ENCODE results near the gene RHOA. TPM values are rescaled to one million over a fixed set of nuclear protein-coding genes. Genes with fewer than 3 reads are reported as not detected.
"Not testable (repeated sequence)": the region's sequence is repeated elsewhere in the genome, so short reads cannot be mapped to it uniquely, and the experiment has no call there.

The RHOA gene
- total RNA-seq, 1 experiment from 2014 or later: 348 TPM

- H3K4me1 ChIP-seq: peaks cover 24% of the 10 kb centered on the region
- POLR2A ChIA-PET: interaction anchor here (1.3 kb wide), 1 partner anchor 14 kb away, joined by 5 read pairs; the partner anchor contains the start of genes RHOA and TCTA
- H3K9me3 Mint-ChIP-seq (ENCODE audit: unreplicated experiment): no peaks in the 10 kb centered on the region
- CTCF ChIA-PET: no interaction called here
- TF ChIP-seq, protein P1, sequence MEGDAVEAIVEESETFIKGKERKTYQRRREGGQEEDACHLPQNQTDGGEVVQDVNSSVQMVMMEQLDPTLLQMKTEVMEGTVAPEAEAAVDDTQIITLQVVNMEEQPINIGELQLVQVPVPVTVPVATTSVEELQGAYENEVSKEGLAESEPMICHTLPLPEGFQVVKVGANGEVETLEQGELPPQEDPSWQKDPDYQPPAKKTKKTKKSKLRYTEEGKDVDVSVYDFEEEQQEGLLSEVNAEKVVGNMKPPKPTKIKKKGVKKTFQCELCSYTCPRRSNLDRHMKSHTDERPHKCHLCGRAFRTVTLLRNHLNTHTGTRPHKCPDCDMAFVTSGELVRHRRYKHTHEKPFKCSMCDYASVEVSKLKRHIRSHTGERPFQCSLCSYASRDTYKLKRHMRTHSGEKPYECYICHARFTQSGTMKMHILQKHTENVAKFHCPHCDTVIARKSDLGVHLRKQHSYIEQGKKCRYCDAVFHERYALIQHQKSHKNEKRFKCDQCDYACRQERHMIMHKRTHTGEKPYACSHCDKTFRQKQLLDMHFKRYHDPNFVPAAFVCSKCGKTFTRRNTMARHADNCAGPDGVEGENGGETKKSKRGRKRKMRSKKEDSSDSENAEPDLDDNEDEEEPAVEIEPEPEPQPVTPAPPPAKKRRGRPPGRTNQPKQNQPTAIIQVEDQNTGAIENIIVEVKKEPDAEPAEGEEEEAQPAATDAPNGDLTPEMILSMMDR (IDR thresholded peaks at IDR 0.05; ENCODE audit: insufficient read depth in 1 of 2, low read depth in 1 of 2, low read length in 1 of 2, severe bottlenecking in 1 of 2, unreplicated experiment in 1 of 2): no peak
- no peaks in the 10 kb centered on the region for H3K9me3 ChIP-seq
- H3K27me3 ChIP-seq (replicated peaks; ENCODE audit: control insufficient read depth, insufficient read depth, low read length): no peaks in the 10 kb centered on the region
- no peak overlapping the region for H3K4me3 ChIP-seq (ENCODE audit: low read depth, low read length)
- no peaks in the 10 kb centered on the region for H3K27me3 Mint-ChIP-seq (ENCODE audit: insufficient read depth, unreplicated experiment)
- peak in 1 of 2 experiments; percentile 37 for DNase-seq
- H3K27ac Mint-ChIP-seq (ENCODE audit: unreplicated experiment): peak overlapping the region; percentile 4
- BruUV-seq (replicated peaks): no TSS peak
- H3K4me1 Mint-ChIP-seq (ENCODE audit: low read depth, unreplicated experiment): peaks cover 23% of the 10 kb centered on the region
- peak overlapping the region; percentile 13 for H3K4me3 Mint-ChIP-seq (ENCODE audit: unreplicated experiment)
- H3K36me3 Mint-ChIP-seq (ENCODE audit: insufficient read depth, unreplicated experiment): peaks cover 73% of the 10 kb centered on the region
- intact Hi-C loops (cut with micrococcal nuclease; ENCODE audit: unreplicated experiment): no loop called here
- peaks cover 1% of the 10 kb centered on the region for H3K36me3 ChIP-seq (ENCODE audit: control insufficient read depth, insufficient read depth, low read length)
These were observed 14.3 kb downstream of the RHOA start for GRCh38 chr3:49397470-49397869.

DNA sequence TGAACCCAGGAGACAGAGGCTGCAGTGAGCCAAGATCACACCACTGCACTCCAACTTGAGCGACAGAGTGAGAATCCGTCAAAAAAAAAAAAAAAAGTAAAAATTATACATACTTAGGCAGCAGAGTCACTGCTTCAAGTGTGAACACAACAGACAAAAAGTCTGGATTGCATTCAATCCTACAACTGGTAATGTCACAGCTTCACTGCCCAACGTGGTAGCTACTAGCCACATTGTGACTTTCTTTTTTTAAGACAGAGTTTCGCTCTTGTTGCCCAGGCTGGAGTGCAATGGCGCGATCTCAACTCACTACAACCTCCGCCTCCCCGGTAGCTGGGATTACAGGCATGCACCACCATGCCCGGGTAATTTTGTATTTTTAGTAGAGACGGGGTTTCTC is 20.5 kb downstream of the RHOA start:
- peaks cover 46% of the 10 kb centered on the region for H3K36me3 Mint-ChIP-seq (ENCODE audit: insufficient read depth, unreplicated experiment)
- H3K27me3 ChIP-seq (replicated peaks; ENCODE audit: control insufficient read depth, insufficient read depth, low read length); H3K4me1 Mint-ChIP-seq (ENCODE audit: low read depth, unreplicated experiment); H3K9me3 ChIP-seq; DNase-seq; H3K27ac Mint-ChIP-seq (ENCODE audit: unreplicated experiment); intact Hi-C loops (cut with micrococcal nuclease; ENCODE audit: unreplicated experiment); H3K4me3 ChIP-seq (ENCODE audit: low read depth, low read length); POLR2A ChIA-PET; H3K9me3 Mint-ChIP-seq (ENCODE audit: unreplicated experiment); H3K4me3 Mint-ChIP-seq (ENCODE audit: unreplicated experiment); CTCF ChIA-PET; H3K36me3 ChIP-seq (ENCODE audit: control insufficient read depth, insufficient read depth, low read length); BruUV-seq (replicated peaks); H3K27me3 Mint-ChIP-seq (ENCODE audit: insufficient read depth, unreplicated experiment): not testable (repeated sequence)
- peaks cover 15% of the 10 kb centered on the region for H3K4me1 ChIP-seq

- ChIA-PET POLR2A (interaction anchor here (0.8 kb wide), 1 partner anchor 24 kb away, joined by 4 read pairs; no protein-coding TSS in a partner anchor), CTCF (no interaction called here)
- Mint-ChIP-seq H3K9me3 (ENCODE audit: unreplicated experiment) (no peaks in the 10 kb centered on the region), H3K36me3 (ENCODE audit: insufficient read depth, unreplicated experiment) (peaks cover 30% of the 10 kb centered on the region), H3K27me3 (ENCODE audit: insufficient read depth, unreplicated experiment) (no peaks in the 10 kb centered on the region), H3K4me1 (ENCODE audit: low read depth, unreplicated experiment) (peaks cover 2% of the 10 kb centered on the region), H3K27ac (ENCODE audit: unreplicated experiment) (no peak overlapping the region), H3K4me3 (ENCODE audit: unreplicated experiment) (no peak overlapping the region)
- Histone ChIP-seq H3K27me3 (replicated peaks; ENCODE audit: control insufficient read depth, insufficient read depth, low read length) (no peaks in the 10 kb centered on the region), H3K9me3 (no peaks in the 10 kb centered on the region), H3K4me3 (ENCODE audit: low read depth, low read length) (no peak overlapping the region), H3K36me3 (ENCODE audit: control insufficient read depth, insufficient read depth, low read length) (no peaks in the 10 kb centered on the region), H3K4me1 (peaks cover 3% of the 10 kb centered on the region)
- intact Hi-C loops (cut with micrococcal nuclease; ENCODE audit: unreplicated experiment): no loop called here
- TF ChIP-seq, protein P1 (IDR thresholded peaks at IDR 0.05; ENCODE audit: insufficient read depth in 1 of 2, low read depth in 1 of 2, low read length in 1 of 2, severe bottlenecking in 1 of 2, unreplicated experiment in 1 of 2): no peak
- BruUV-seq (replicated peaks): no TSS peak
- DNase-seq: no peak
These were observed 22.5 kb downstream of the RHOA start for GRCh38 chr3:49389297-49389696.
